CD4-positive, alpha-beta T cell (primary cell): ENCODE measurements around the gene RTN4RL1. TPM values are rescaled to one million over a fixed set of nuclear protein-coding genes. Genes with fewer than 3 reads are reported as not detected.

Experiments
- ATAC-seq: fragments of 200-7000 bp; cut with Tn5 transposase; one replicate; pipeline ENCODE4 v1.10.0; 2022; ENCODE audit warnings: mild to moderate bottlenecking; ENCODE audit not compliant: poor library complexity
- CTCF ChIA-PET: fragments of 350-600 bp; sonication (Branson Sonifier 250); formaldehyde crosslinking; loops from one replicate; lab custom pipeline; 2021; ENCODE audit warnings: antibody characterized with exemption, inconsistent platforms; lab: Charles Lee
- POLR2A ChIA-PET: fragments of 350-600 bp; sonication (Branson Sonifier 250); formaldehyde crosslinking; loops from one replicate; lab custom pipeline; 2021; ENCODE audit warnings: antibody characterized with exemption, inconsistent platforms; lab: Charles Lee
- DNase-seq, 14 experiments: peaks; one replicate each; pipeline ENCODE4 v3.0.0-alpha.2; 2013 to 2020; ENCODE audit warnings: mixed read lengths in 2 of 14
- H3K27ac ChIP-seq, 2 donors: one replicate each; pipeline versions ENCODE4 v1.5.1 to v1.7.0; 2013; ENCODE audit warnings: low read length in 2 of 2, low read depth in 1 of 2, mild to moderate bottlenecking in 1 of 2
- H3K27me3 ChIP-seq, 2 experiments: 1 replicate in 1 of 2; 2 replicates in 1 of 2; pipeline versions ENCODE4 v1.6.1 to v1.7.0; 2013; ENCODE audit warnings: low read length in 2 of 2, control low read depth in 1 of 2, mild to moderate bottlenecking in 1 of 2, moderate library complexity in 1 of 2; ENCODE audit not compliant: insufficient read depth in 2 of 2, control insufficient read depth in 1 of 2
- H3K36me3 ChIP-seq: one replicate; pipeline ENCODE4 v1.6.1; 2013; ENCODE audit warnings: low read length, control low read depth; ENCODE audit not compliant: insufficient read depth
- H3K4me1 ChIP-seq: one replicate; pipeline ENCODE4 v1.6.1; 2013; ENCODE audit warnings: low read length, control low read depth; ENCODE audit not compliant: insufficient read depth
- H3K4me3 ChIP-seq: one replicate; pipeline ENCODE4 v1.5.1; 2013; ENCODE audit warnings: mild to moderate bottlenecking, low read length, moderate library complexity
- H3K9me3 ChIP-seq, 2 experiments: 1 replicate in 1 of 2; 2 replicates in 1 of 2; pipeline versions ENCODE4 v1.6.1 to v1.7.0; 2013; ENCODE audit warnings: low read length in 2 of 2, mild to moderate bottlenecking in 2 of 2, control low read depth in 1 of 2, moderate library complexity in 1 of 2; ENCODE audit not compliant: control insufficient read depth in 1 of 2, insufficient read depth in 1 of 2
- H3K27ac Mint-ChIP-seq: one replicate; pipeline ENCODE4 v1.8.0; 2020; ENCODE audit warnings: mixed read lengths
- H3K27me3 Mint-ChIP-seq: one replicate; pipeline ENCODE4 v1.8.0; 2021; ENCODE audit warnings: mixed read lengths
- H3K36me3 Mint-ChIP-seq: one replicate; pipeline ENCODE4 v1.8.0; 2021; ENCODE audit warnings: low read depth, mixed read lengths
- H3K4me1 Mint-ChIP-seq: one replicate; pipeline ENCODE4 v1.8.0; 2021; ENCODE audit warnings: low read depth, mixed read lengths
- H3K4me3 Mint-ChIP-seq: one replicate; pipeline ENCODE4 v1.8.0; 2020; ENCODE audit warnings: mild to moderate bottlenecking, mixed read lengths
- H3K9me3 Mint-ChIP-seq: one replicate; pipeline ENCODE4 v1.8.0; 2020; ENCODE audit warnings: mixed read lengths
- intact Hi-C, 2 experiments: fragments of 100-400 bp; cut with DNase I in 1 of 2; cut with micrococcal nuclease in 1 of 2; formaldehyde crosslinking; loops; one replicate each; pipeline versions ENCODE4 v1.15.1 to v1.9.0; 2023 to 2025; cut with DNase I, micrococcal nuclease
- total RNA-seq, 174 experiments: library from RNA in 2 of 174; stranded (reverse) in 2 of 174; gene quantifications; one replicate each; pipeline ENCODE4 v1.2.3 and lab custom pipeline; 2021 to 2026
- TF ChIP-seq, protein P1 (sequence below): fragments of 200-600 bp; IDR thresholded peaks from one replicate; pipeline ENCODE4 v1.8.0; 2022; ENCODE audit warnings: antibody characterized with exemption, mild to moderate bottlenecking

Gene RTN4RL1
- total RNA-seq, 2 experiments from 2014 or later, result 0.06 to 0.11 TPM

DNA sequence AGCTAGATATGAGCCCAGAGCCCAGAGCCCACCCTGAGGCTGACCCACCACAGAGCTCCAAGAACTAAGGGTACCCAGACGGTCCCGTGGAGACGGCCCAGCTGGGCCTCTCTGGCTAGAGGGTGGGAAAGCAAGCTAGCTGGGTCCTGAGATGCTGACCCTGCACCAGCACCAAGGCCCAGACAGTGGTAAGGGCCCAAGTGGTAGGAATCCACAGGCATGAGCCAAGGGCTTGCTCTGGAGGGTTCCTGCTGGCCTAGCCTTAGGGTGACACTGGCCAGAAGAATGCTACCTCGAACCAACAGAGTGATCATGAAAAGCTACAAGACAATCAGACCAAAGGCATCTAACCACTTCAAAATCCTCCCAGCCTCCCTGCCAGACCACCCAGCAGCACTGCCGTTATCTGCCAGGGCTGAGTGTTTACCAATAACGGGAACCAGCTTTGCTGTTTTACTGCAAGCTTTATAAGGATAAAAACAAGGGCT, 42.9 kb upstream of the RTN4RL1 start:
- H3K27me3 Mint-ChIP-seq, result peaks cover 17% of the 10 kb centered on the region
- peaks cover 48% of the 10 kb centered on the region for H3K4me1 ChIP-seq
- H3K9me3 Mint-ChIP-seq, result no peaks in the 10 kb centered on the region
- H3K27ac Mint-ChIP-seq, result no peak overlapping the region
- H3K4me3 Mint-ChIP-seq, result no peak overlapping the region
- ATAC-seq, result no peak
- TF ChIP-seq, protein P1, sequence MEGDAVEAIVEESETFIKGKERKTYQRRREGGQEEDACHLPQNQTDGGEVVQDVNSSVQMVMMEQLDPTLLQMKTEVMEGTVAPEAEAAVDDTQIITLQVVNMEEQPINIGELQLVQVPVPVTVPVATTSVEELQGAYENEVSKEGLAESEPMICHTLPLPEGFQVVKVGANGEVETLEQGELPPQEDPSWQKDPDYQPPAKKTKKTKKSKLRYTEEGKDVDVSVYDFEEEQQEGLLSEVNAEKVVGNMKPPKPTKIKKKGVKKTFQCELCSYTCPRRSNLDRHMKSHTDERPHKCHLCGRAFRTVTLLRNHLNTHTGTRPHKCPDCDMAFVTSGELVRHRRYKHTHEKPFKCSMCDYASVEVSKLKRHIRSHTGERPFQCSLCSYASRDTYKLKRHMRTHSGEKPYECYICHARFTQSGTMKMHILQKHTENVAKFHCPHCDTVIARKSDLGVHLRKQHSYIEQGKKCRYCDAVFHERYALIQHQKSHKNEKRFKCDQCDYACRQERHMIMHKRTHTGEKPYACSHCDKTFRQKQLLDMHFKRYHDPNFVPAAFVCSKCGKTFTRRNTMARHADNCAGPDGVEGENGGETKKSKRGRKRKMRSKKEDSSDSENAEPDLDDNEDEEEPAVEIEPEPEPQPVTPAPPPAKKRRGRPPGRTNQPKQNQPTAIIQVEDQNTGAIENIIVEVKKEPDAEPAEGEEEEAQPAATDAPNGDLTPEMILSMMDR, result no peak
- H3K27me3 ChIP-seq, result no peaks in the 10 kb centered on the region
- no peaks in the 10 kb centered on the region for H3K9me3 ChIP-seq
- ChIA-PET POLR2A (no interaction called here), CTCF (no interaction called here)
- DNase-seq, result no peak
- H3K4me3 ChIP-seq, result no peak overlapping the region
- H3K36me3 ChIP-seq, result peaks cover 79% of the 10 kb centered on the region
- intact Hi-C loops, result no loop called here
- H3K4me1 Mint-ChIP-seq, result peaks cover 4% of the 10 kb centered on the region
- peaks cover 91% of the 10 kb centered on the region for H3K36me3 Mint-ChIP-seq
- no peak overlapping the region for H3K27ac ChIP-seq

DNA sequence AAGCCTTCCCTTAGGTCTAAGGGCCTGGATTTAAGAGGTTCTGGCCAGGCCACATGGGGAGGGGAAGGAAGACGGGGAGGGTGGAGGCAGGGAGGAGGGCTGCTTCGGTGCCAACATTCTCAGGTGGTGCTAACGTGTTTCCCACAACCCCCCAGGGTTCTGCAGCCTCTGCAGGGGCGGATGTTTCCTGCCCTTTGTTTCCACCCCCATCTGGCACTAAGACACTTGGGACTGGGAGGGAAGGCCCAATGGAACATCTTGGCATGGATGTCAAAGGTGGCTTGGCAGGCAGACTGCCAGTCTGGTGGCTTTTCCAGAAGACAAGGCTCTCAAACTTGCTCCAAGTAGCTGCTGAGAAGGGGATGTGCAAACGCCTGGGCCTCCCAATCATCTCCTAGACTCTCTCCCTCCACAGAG, 42.5 kb upstream of the RTN4RL1 start:
- Mint-ChIP-seq H3K4me3 (no peak overlapping the region), H3K27me3 (peaks cover 18% of the 10 kb centered on the region), H3K27ac (no peak overlapping the region), H3K4me1 (peaks cover 4% of the 10 kb centered on the region), H3K36me3 (peaks cover 91% of the 10 kb centered on the region), H3K9me3 (no peaks in the 10 kb centered on the region)
- peaks cover 48% of the 10 kb centered on the region for H3K4me1 ChIP-seq
- TF ChIP-seq, protein P1, result no peak
- intact Hi-C loops, result no loop called here
- H3K27ac ChIP-seq, result no peak overlapping the region
- ATAC-seq (no peak), DNase-seq (no peak)
- no peaks in the 10 kb centered on the region for H3K9me3 ChIP-seq
- ChIA-PET POLR2A (no interaction called here), CTCF (no interaction called here)
- H3K4me3 ChIP-seq, result no peak overlapping the region
- H3K36me3 ChIP-seq, result peaks cover 78% of the 10 kb centered on the region
- no peaks in the 10 kb centered on the region for H3K27me3 ChIP-seq

DNA sequence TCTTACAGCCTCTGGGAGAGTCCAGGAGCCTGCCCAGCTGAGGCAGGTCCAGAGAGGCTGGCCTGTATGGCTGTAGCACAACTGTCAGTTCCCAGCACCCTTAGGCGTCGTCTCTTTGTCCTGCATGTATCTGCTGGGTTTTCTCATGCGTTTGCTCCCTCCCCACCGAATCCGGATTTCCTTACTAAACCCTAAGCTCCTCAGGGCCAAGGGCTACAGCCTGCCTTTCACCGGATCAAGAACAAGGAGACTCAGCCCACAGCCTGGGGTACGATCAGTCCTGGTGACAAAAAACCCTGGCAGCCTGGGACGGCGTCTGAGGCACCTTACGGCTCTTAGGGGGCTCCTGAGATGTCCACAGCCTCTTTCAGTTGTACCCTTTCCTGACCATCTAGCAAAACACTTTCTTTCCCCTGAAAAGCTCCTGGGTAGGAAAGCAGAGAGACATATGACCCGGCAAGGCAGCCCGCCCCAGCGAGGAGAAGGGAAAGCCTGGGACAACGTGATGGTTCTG, 42.0 kb upstream of the RTN4RL1 start:
- H3K4me3 Mint-ChIP-seq, result no peak overlapping the region
- H3K27ac Mint-ChIP-seq, result no peak overlapping the region
- peaks cover 48% of the 10 kb centered on the region for H3K4me1 ChIP-seq
- no peak overlapping the region for H3K27ac ChIP-seq
- peaks cover 91% of the 10 kb centered on the region for H3K36me3 Mint-ChIP-seq
- ChIA-PET POLR2A (no interaction called here), CTCF (no interaction called here)
- peaks cover 4% of the 10 kb centered on the region for H3K4me1 Mint-ChIP-seq
- H3K27me3 Mint-ChIP-seq, result peaks cover 23% of the 10 kb centered on the region
- TF ChIP-seq, protein P1, result no peak
- H3K9me3 Mint-ChIP-seq, result no peaks in the 10 kb centered on the region
- intact Hi-C loops, result no loop called here
- no peaks in the 10 kb centered on the region for H3K27me3 ChIP-seq
- peaks cover 76% of the 10 kb centered on the region for H3K36me3 ChIP-seq
- no peak overlapping the region for H3K4me3 ChIP-seq
- H3K9me3 ChIP-seq, result no peaks in the 10 kb centered on the region
- ATAC-seq, result no peak
- DNase-seq, result no peak
